GM13977 (cell line): ENCODE measurements around the gene CSNK1G1.

Source experiments
- DNase-seq: peaks from one replicate; pipeline ENCODE4 v3.0.0; 2012; ENCODE audit warnings: low spot score
- in situ Hi-C: fragments of 300-500 bp; cut with MboI; formaldehyde crosslinking; loops from one replicate; pipeline ENCODE4 v1.12.0; 2022; ENCODE audit warnings: low sequenced_read_pairs, low pct_unique_long_range_greater_than_20kb, mixed read lengths, inconsistent platforms; ENCODE audit not compliant: unreplicated experiment
- TF ChIP-seq, protein P1 (sequence below): IDR thresholded peaks from 2 replicates; pipeline ENCODE4 v1.5.1; 2012; ENCODE audit warnings: mild to moderate bottlenecking, control low read depth; ENCODE audit not compliant: insufficient read depth; ENCODE audit errors: extremely low read depth, missing control alignments

The CSNK1G1 gene

DNA sequence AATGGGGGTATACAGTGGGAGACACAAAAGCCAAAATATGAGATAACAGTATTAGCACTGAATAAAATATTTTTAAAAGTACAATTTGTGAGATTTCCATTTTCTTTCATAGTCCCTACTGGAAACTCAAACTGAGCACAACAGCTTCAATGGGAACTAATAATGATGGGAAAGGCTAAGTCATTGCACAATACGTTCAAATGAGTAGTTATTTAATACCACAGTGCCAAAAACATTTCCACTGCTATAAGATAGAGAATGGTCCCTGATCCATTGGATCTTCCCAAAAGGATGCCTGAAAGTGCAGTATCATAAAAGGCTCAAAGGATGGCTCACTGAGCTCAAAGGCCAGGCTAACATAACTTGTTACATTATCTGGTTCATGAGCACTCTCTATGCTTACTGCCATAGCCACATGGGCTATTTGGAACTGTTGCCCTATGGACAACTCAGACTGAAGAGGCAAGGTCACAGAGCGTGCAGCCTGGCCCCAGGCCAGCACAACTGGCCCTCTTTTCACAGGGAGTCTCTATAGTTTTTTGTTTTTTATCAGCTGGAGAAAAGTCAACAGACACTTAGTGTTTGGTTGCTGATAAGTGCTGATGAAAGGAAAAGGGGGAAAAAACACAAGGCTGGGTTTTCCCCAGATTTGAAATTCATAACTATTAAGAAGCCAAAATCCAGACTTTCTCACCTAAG is 139.1 kb downstream of the CSNK1G1 start:
- in situ Hi-C loops: loop anchor here (25.0 kb wide), 1 partner anchor 445 kb away; no protein-coding TSS in a partner anchor
- DNase-seq: no peak
- TF ChIP-seq, protein P1, sequence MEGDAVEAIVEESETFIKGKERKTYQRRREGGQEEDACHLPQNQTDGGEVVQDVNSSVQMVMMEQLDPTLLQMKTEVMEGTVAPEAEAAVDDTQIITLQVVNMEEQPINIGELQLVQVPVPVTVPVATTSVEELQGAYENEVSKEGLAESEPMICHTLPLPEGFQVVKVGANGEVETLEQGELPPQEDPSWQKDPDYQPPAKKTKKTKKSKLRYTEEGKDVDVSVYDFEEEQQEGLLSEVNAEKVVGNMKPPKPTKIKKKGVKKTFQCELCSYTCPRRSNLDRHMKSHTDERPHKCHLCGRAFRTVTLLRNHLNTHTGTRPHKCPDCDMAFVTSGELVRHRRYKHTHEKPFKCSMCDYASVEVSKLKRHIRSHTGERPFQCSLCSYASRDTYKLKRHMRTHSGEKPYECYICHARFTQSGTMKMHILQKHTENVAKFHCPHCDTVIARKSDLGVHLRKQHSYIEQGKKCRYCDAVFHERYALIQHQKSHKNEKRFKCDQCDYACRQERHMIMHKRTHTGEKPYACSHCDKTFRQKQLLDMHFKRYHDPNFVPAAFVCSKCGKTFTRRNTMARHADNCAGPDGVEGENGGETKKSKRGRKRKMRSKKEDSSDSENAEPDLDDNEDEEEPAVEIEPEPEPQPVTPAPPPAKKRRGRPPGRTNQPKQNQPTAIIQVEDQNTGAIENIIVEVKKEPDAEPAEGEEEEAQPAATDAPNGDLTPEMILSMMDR: no peak

DNA sequence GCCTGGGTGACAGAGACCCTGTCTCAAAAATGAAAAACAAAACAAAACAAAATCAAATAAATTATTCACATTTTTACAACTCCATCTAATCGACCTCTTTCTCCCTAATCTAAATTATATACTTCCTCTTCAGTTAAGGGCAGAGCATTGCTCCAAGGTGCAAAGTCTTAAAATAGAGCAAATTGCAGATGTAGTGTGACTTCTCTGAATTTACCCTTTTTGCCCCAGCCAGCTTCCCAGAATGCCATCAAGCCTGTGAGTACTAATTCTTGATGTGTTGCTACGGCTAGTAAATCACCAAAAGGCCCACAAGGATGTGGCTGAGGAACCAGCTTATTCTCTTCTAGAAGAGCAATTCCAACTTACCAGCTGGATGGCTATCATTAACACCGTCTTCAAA is 139.8 kb downstream of the CSNK1G1 start:
- no peak for DNase-seq
- in situ Hi-C loops: loop anchor here (25.0 kb wide), 1 partner anchor 446 kb away; no protein-coding TSS in a partner anchor

DNA sequence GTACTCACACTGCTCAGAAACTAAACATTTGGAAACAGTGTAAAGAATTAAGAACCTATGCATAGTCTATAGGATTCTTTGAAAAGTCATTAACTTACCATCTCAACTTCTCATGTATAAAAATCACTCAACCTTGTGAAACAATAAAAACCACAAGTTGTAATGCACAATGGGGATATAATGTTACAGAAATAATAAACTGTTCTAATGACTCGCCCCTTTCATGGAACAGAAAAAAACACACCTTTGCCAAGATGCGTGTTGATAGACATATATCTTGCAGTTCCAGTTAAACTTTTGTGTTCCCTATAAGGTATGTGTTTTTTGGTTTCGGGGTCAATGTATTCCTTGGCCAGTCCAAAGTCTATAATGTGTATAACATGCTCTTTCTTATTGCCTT is 142.3 kb downstream of the CSNK1G1 start:
- DNase-seq: no peak
- in situ Hi-C loops: loop anchor here (25.0 kb wide), 1 partner anchor 449 kb away; no protein-coding TSS in a partner anchor
- TF ChIP-seq, protein P1: no peak

More for the DNA sequence above, 139.8 kb downstream of the CSNK1G1 start:
- TF ChIP-seq, protein P1: no peak

DNA sequence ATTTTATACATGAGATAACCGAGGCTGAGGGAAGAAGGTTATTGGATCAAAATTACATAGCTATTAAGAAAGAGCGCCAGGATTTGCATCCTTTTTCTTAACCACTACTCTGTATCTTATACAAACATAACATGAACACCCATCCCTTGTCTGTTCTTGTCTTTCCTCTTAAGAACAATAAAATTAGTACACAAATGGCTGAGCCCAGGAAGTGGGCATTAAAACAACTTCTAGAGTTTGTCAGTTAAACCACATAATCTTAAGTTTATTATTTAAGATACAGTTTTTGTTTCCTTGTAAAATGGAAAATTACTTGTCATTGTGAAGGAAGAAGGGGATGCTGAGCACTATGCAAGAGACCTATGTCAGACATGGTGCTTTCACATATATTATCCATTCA is 144.3 kb downstream of the CSNK1G1 start:
- in situ Hi-C loops: loop anchor here (25.0 kb wide), 1 partner anchor 451 kb away; no protein-coding TSS in a partner anchor
- no peak for DNase-seq
- TF ChIP-seq, protein P1: no peak

DNA sequence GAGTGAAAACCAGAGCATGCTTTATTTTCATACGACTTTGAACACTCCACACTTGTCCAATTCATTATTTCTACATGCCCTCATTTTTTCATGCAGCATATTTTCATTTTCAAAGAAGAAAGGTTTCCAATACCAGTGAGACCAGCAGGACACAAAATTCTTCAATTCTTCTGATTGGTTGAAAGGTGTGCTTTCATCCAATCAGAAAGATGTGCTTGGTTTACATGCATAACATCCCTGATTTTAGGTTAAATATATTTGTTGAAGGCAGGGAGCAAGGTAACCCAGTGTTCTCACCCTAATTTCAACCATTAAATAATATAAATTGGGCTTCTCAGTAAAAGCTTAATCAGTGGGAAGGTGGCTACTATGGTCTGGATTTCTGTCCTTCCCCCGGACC is 145.6 kb downstream of the CSNK1G1 start:
- TF ChIP-seq, protein P1: no peak
- in situ Hi-C loops: loop anchor here (25.0 kb wide), 1 partner anchor 452 kb away; no protein-coding TSS in a partner anchor
- no peak for DNase-seq

DNA sequence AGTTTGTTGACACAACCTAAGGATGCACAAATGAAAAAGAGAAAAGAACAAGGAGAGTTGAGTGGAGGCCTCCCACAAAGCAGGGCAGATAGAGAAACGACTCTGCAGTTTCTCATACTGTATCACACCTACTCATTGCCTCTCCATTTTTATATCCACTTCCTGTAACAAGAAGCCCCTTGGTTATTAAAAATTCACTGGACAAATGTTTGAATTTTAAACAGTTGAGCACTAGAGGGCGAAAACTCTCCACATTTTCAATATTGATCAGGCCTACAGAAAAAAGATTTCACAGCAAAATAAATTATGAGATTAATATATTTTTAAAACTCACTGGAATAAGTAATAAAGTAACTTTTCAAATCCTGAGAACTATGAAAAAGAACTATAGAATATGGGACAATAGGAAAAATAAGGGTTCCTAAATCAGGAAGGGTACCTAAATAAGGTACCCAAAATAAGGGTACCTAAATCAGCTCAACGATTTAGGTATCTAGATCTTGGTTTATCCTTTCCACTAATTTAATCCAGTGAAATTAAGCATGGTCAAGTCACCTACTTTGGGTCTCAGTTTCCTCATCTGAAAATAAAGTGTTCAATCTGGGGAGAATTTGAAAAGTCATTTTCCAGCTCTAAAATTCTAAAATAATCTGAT is 146.2 kb downstream of the CSNK1G1 start:
- in situ Hi-C loops: loop anchor here (25.0 kb wide), 1 partner anchor 452 kb away; no protein-coding TSS in a partner anchor
- peak; percentile 31 for DNase-seq
- TF ChIP-seq, protein P1: peak; percentile 41
